HepG2 (cell line): ENCODE results near the gene SCYL1. TPM values are rescaled to one million over a fixed set of nuclear protein-coding genes. Genes with fewer than 3 reads are reported as not detected.

Source experiments
- ARID5B ChIP-seq: IDR thresholded peaks from 2 replicates; pipeline ENCODE4 v1.4.0; 2020; ENCODE audit warnings: mild to moderate bottlenecking, missing genetic modification reagents
- CSRNP2 ChIP-seq: sonication (generic); formaldehyde crosslinking; conservative IDR thresholded peaks from 2 replicates; pipeline ENCODE4 v1.8.0; 2022; ENCODE audit warnings: low read depth, missing genetic modification reagents
- MIXL1 ChIP-seq: IDR thresholded peaks from 2 replicates; pipeline ENCODE4 v1.6.1; 2016
- MTA1 ChIP-seq: sonication (generic); formaldehyde crosslinking; IDR thresholded peaks from 2 replicates; pipeline ENCODE4 v1.4.0; 2020; ENCODE audit warnings: missing genetic modification reagents, mild to moderate bottlenecking, borderline replicate concordance
- NR2C2 ChIP-seq: sonication (generic); formaldehyde crosslinking; IDR thresholded peaks from 2 replicates; pipeline ENCODE4 v1.4.0; 2020; ENCODE audit warnings: missing genetic modification reagents, mild to moderate bottlenecking, moderate library complexity, borderline replicate concordance
- SNAI1 ChIP-seq: sonication (generic); formaldehyde crosslinking; IDR thresholded peaks from 2 replicates; pipeline ENCODE4 v1.5.0; 2020; ENCODE audit warnings: mild to moderate bottlenecking, missing genetic modification reagents, borderline replicate concordance
- TEF ChIP-seq: sonication (generic); formaldehyde crosslinking; IDR thresholded peaks from 2 replicates; pipeline ENCODE4 v1.5.0; 2020; ENCODE audit warnings: missing genetic modification reagents
- ZBTB26 ChIP-seq: IDR thresholded peaks from 2 replicates; pipeline ENCODE4 v1.6.1; 2016; ENCODE audit warnings: missing compliant biosample characterization, missing genetic modification reagents, borderline replicate concordance
- ZNF280D ChIP-seq: sonication (generic); formaldehyde crosslinking; IDR thresholded peaks from 2 replicates; pipeline ENCODE4 v1.5.1; 2020; ENCODE audit warnings: mild to moderate bottlenecking, missing genetic modification reagents
- ZNF33A ChIP-seq: sonication (generic); formaldehyde crosslinking; IDR thresholded peaks from 2 replicates; pipeline ENCODE4 v1.5.1; 2020; ENCODE audit warnings: missing genetic modification reagents, mild to moderate bottlenecking, moderate library complexity, borderline replicate concordance
- ZNF44 ChIP-seq: sonication (generic); formaldehyde crosslinking; IDR thresholded peaks from 2 replicates; pipeline ENCODE4 v1.5.1; 2020; ENCODE audit warnings: mild to moderate bottlenecking, missing genetic modification reagents
- polyA plus RNA-seq, 8 experiments: library from polyadenylated mRNA; depleted of rRNA in 3 of 8; stranded (reverse) in 7 of 8; unstranded in 1 of 8; fragments of >200 nt; fragmentation: Illumina TruSeq in 4 of 8; extraction: Trizol in 4 of 8; gene quantifications; 2 replicates each; pipeline versions ENCODE4 v1.2.1 to v1.2.3, GENCODE V29; 2011 to 2016; ENCODE audit warnings: low read depth in 4 of 8, missing spikeins in 1 of 8, mixed read lengths in 1 of 8; ENCODE audit not compliant: insufficient read depth in 1 of 8
- total RNA-seq, 5 experiments: library from RNA; depleted of rRNA; stranded (reverse); fragments of >200 nt; fragmentation: Illumina TruSeq; extraction: Trizol; gene quantifications; 2 replicates each; pipeline ENCODE4 v1.2.3, GENCODE V29; 2016; ENCODE audit warnings: low read depth in 1 of 5
- TF ChIP-seq, protein P1 (sequence below): sonication (generic); formaldehyde crosslinking; conservative IDR thresholded peaks from 2 replicates; pipeline ENCODE4 v1.4.0; 2020; ENCODE audit warnings: missing genetic modification reagents

The SCYL1 gene
- total and polyA plus RNA-seq, 2 of the 13 experiments (the other 11 are each of a cell fraction or from before 2014, with no cell fraction given) = 65.9 to 103 TPM

GRCh38 chr11:65574109-65574810, 49.4 kb downstream of the SCYL1 start (continued):
- TF ChIP-seq CSRNP2 (no peak), ARID5B (CRISPR knock-in tag) (no peak; the same call in 1 of the 2 replicates), ZNF44 (CRISPR knock-in tag) (no peak), TEF (CRISPR knock-in tag) (no peak), ZNF280D (CRISPR knock-in tag) (no peak), ZBTB26 (CRISPR knock-in tag) (no peak), MTA1 (CRISPR knock-in tag) (peak; percentile 58; the same call in 1 of the 2 replicates), ZNF33A (CRISPR knock-in tag) (no peak), SNAI1 (CRISPR knock-in tag) (no peak), MIXL1 (CRISPR knock-in tag) (no peak), NR2C2 (no peak)
- TF ChIP-seq, protein P1, sequence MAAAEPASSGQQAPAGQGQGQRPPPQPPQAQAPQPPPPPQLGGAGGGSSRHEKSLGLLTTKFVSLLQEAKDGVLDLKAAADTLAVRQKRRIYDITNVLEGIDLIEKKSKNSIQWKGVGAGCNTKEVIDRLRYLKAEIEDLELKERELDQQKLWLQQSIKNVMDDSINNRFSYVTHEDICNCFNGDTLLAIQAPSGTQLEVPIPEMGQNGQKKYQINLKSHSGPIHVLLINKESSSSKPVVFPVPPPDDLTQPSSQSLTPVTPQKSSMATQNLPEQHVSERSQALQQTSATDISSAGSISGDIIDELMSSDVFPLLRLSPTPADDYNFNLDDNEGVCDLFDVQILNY (CRISPR knock-in tag) = no peak
